WI38 (cell line): ENCODE measurements around the gene CALHM1.
A peak's percentile ranks its signal among the peaks of the same experiment; 100 is the strongest.

Source experiments
- H3K4me3 ChIP-seq: 2 replicates; pipeline ENCODE4 v1.5.1; 2011; ENCODE audit warnings: low read depth, mild to moderate bottlenecking, control low read depth, low read length
- CTCF ChIP-seq: IDR thresholded peaks from 2 replicates; pipeline ENCODE4 v1.5.1; 2012; ENCODE audit warnings: low read depth, mild to moderate bottlenecking, control low read depth, low read length

The CALHM1 gene

GRCh38 chr10:103451831-103452505, 6.7 kb downstream of the CALHM1 start, which contains the start of gene CALHM2:
Gene CALHM2 (minus strand): TSS chr10:103452370. CDS start chr10:103449941, 2,429 bp downstream.
- H3K4me3 ChIP-seq: peak within 1 kb of the TSS; percentile 61
- no peak for TF ChIP-seq CTCF

DNA sequence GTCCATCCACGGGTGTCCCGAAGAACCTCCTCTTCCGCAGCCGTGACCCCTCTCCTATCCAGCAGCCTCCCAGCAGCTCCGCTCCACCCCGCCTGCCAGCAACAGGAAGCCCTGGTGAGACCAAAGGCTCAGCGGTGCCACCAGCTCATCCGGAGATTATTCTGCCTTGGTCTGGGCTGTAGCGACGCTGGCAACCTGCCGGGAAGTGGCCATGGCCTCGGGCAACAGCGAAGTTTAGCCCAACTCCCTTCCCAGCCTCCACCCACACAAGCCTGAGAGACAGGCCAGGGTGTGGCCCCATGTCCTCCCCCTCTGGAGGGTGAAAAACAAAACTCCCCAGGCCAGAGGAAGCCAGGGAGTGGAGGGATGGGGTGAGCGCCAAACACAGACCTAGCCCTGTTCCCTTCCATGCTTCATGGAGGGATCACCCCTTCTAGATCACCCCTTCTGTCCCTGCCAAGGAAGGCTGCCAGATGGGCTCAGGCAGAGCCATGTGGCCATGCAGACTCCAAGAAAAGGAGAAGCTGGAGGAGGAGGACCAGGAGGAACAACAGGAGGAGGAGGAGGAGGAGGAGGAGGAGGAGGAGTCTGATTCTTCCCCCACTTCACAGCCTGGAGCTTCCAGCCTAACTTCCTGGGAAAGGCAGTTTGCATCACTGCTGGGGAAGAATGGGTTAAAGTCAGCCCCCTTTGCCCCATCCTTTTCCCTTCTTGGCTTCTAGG, 7.4 kb downstream of the CALHM1 start:
- H3K4me3 ChIP-seq: peak overlapping the region; percentile 61
- no peak for TF ChIP-seq CTCF

DNA sequence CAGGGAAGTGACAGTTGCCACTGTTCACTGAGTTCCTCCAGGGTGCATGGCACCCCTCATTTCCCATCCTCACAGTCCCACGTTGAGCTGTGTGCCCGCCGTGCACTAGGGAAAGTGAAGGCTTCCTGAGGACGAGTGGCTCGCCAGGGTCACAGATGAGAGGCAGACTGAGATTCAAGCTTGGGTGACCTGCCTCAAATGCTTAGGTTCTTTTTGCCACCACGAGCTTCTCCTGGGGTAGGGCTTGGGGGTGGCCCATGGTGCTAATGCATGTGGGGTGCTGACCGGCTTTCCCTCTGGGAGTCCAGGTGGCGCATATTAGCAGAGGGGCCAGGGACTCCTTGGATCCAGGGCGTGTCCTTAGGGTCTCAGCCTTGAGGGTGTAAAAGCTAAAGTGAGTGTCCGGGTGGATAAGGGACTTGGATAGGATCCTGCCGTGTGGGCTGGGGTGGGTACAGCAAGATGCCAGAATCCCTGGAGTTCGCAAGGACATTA, 8.5 kb downstream of the CALHM1 start:
- no peak overlapping the region for H3K4me3 ChIP-seq
- no peak for TF ChIP-seq CTCF

DNA sequence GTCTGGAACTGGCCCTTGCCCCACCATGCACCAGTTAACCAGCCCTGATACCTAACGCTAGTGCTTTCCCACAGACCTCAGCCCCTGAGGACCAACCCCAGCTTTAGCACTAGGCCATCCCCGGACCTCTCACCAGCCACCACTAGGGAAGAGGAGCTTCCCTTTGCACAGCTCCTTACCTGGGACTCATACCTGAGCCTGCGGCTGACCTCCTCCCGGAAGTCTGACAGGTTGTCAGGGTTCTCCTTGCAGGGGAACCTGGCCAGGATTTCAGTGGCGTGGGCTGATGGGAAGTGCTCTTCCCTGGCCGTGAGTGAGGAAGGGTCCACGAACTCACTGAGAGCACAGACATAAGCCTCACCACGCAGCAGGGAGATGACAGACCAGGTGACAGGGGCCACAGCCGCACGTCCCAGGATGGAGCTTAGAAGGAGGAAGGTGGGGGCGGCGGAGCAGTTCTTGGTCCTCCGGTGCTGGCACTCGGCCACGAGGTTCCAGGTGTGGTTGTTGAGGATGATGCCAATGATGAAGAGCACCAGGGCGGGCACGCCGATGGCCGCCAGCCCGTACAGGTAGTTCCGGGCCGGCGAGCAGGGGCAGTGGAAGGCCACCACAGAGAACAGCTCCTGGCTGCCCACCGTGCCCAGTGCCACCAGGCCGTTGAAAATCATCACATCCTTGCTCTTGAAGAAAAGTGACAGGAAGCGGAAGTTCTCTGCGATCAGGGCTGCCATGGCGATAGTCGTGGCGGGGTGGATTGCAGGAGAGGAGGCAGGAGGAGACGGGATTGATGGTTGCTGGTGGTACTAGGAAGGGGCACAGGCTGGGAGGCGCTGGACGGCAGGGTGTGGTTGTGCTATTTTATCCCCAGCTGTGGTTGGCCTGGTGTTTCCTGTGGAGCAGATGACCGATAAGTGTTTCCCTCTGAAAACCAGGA, 9.2 kb downstream of the CALHM1 start:
- H3K4me3 ChIP-seq: no peak overlapping the region
- no peak for TF ChIP-seq CTCF

GRCh38 chr10:103448746-103449145, 10.0 kb downstream of the CALHM1 start:
- no peak for TF ChIP-seq CTCF
- no peak overlapping the region for H3K4me3 ChIP-seq

DNA sequence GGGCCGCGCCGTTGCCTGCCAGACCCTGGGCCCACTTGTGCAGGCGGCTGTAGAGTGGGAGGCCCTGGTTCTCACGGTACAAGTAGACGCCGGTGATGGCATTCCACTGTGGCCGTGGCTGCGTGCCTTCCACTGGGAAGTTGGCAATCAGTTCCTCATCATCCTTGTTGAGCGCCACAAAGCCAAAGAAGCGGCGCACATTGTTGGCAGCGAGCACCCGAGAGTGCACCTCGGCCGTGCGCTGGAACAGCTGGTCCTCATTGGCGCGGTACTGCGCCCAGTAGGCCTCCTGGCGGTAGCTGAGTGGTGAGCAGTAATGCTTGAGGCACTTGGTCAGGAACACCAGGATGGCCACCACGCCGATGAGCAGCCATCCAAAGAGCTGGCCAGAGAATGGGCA, 11.5 kb downstream of the CALHM1 start:
- no peak overlapping the region for H3K4me3 ChIP-seq
- TF ChIP-seq CTCF: no peak
